Measurements from ENCODE around the gene POM121L2.

Gene POM121L2
- 0 reads per million in 4 experiments for total RNA-seq

DNA sequence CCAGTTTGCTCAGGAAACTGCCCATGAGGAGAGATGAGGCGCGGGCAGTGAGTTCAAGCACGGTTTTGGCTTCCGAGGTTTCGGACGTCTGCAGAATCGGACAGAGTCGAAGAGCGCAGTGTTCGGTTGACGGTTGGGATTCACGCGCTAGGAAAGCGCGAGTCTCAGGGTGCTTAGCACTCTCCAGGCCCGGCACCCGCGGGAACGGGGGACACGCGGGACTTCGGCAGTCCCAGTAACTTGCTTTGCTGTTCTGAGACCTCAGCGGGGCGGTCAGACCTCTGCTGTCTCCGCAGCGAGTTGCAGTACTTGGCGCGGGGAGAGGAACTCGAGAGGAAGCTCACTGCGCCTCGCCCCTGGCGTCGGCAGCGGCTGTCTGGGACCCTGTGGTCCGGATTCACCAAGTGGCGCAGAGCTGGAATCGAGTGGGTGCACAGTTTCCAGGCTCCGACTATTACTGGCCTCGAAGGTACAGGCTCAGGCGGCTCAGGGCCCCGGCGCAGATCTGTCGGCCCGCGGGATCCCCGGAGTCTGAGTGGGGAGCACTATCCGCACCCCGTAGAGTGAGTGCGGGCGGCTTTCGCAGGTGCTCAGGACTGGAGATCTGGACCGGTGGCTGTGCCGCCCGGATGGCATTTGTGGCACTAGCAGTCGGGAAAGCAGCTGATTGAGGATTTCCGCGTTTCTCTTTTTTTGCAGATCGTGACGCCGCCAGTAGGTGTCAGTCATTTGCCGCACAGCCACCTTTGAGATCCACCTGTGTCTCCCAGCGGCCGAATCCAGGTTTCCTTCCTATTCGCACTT is at the start of gene POM121L2:
Gene POM121L2, minus strand, starts transcription at position 128 of the 804 bp plus-strand sequence. Its CDS starts 103 bp downstream, at position 25.
- peak; percentile 30 for DNase-seq

DNA sequence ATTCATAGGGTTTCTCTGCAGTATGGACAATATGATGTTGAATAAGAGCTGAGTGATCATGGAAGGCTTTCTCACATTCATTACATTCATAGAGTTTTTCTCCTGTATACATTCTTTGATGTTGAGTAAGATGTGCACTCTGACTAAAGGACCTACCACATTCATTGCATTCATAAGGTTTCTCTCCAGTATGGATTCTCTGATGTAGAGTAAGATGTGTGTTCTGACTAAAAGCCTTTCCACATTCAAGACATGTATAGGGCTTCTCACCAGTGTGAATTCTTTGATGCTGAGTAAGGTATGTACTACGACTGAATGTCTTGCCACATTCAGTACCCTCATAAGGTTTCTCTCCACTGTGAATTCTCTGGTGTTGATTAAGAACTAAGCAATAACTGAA is 47.2 kb upstream of the POM121L2 start:
- no peak for DNase-seq

DNA sequence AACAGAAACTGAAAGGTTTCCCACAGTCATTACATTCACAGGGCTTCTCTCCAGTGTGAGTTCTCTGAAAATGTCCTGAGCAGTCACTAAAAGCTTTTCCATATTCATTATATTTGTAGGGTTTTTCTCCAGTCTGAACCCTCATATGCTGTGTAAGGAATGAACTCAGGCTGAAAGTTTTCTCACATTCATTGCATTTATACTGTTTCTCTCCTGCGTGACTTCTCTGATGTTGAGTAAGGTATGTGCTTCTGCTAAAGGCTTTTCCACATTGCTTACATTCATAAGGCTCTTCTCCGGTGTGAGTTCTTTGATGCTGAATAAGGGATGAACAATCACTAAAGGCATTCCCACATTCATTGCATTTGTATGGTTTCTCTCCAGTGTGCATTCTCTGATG is 46.7 kb upstream of the POM121L2 start:
- DNase-seq, result no peak

DNA sequence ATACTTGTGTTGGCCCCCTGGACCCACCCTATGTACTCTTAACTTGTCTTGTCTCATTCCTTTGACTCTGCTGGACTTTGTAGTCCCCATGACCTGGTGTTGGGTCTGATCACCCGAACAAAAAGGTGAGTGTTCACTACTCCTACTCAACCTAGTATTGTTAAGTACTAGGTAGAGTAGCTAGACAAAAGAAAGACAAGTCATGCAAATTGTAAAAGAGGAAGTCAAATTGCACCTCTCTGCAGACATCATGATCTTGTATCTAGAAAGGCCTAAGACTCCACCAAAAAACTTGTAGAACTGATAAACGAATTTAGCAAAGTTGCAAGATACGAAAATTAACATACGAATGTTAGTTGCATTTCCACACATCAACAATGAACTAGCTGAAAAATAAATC is 40.8 kb upstream of the POM121L2 start:
- DNase-seq, result no peak

GRCh38 chr6:27334141-27334540 is 22.1 kb upstream of the POM121L2 start:
- DNase-seq, result no peak

GRCh38 chr6:27333642-27334040 is 21.6 kb upstream of the POM121L2 start:
- DNase-seq, result no peak

DNA sequence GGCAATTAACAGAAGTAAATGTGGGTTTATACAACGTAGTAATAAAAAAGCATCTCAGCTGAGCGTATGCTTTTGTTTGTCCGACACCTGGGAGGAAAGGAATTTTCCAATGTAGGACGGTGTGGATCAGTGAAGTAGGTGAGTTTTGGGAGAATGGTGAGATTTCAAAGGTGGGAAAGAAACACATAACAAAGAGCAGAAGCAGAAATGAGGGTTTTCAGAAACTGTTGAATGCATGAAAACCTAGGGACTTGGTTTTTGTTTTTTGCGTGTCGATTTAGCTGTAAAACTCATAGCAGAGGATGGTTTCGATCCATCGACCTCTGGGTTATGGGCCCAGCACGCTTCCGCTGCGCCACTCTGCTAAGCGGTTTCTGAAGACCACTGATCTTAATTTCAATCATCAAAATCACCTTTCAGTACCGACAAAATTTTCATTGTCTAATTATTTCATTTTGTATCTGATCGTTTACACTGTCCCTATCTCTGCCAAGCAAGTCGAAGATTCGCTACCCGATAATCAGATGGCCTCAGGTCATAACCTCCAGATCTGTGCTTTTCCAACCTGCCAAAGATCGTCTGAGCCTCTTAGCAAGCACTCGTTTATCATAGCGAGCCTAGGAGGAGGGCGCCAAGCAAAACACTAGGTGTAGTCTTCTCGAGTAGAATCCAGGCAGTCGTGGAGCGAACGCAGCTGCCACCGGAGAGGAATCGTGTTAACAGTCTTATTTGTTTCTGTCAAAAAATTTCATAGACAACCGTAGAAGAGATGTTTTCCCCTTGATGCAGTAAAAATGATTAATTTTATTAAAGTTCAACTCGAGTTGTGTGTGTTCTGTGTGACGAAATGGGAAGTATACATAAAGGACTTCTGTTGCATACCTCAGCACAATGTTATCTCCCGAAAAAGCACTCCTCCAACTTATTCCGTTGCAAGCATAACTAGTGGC is 20.9 kb upstream of the POM121L2 start:
- peak; percentile 42 for DNase-seq

- DNase-seq, result no peak
Observed at GRCh38 chr6:27327023-27327738, 15.1 kb upstream of the POM121L2 start.

DNA sequence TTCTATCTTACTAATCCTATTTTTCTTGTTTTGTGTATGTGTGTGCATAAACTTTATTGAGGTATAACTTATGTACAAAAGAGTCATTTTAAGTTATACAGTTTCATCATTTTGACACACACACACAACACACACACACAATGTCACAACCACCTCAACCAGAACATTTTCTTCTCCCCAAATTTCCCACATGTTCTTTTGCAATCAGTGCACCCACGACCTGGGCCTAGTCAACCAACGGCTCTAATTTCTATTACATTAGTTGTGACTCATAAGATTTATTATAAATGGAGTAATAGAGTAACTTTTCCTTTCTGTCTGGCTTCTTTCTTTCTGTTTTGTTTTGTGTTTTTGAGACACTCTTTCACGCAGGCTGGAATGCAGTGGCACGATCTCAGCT is 9.8 kb upstream of the POM121L2 start:
- no peak for DNase-seq

- no peak for DNase-seq
Observed at GRCh38 chr6:27321370-27321769, 9.3 kb upstream of the POM121L2 start.

DNA sequence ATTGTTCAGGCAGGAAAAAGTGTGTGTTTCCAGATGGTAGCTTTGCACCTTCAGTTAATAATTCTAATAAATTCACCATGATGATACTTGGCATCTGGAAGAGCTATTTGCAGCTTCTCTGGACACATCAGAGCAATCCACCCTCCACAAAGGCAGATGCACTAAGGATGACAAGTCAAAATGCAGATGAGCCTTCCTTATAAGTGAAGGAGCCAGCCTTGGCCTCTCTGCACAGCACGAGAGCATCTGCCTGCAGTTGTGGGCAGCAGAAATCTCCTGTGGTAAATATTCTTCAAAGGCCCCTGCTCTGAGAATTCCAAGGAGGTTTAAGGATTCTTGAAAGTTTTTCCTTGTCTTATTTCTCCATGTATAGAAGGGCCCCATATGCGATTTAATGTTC is 6.9 kb upstream of the POM121L2 start:
- DNase-seq, result no peak

GRCh38 chr6:27314046-27314445 is 2.0 kb upstream of the POM121L2 start:
- DNase-seq, result no peak

DNA sequence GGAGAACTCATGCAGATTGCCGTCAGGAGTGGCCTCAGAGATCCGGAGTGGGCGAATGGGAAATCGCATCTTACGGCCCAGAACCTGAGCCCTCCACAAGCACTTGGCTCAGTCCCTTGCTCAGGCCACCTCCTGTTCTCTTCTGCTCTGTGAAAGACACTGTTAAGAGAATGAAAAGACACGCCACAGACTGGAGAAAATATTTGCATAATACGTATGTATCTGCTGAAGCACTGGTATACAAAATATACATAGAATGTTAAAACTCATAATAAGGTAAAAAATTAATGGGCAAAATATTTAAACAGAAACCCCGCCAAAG is 838 bp upstream of the POM121L2 start:
- no peak for DNase-seq

DNA sequence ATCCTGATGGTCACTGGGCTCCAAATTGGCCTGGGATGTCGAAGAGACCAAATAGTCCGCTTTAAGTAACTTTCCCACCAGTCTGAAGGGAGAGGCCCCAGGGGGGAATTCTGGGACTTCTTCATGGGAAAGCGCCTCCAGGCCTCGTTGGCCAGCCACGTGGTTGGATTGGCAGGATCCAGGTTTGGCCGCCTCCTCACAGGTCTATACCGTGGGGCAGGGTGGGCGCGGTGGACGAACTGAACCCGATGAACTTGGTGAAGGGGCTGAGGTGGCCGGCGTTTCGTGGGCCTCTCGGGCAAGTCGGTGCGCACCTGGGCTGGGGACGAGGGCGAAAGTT is 297 bp downstream of the POM121L2 start:
- DNase-seq, result no peak

GRCh38 chr6:27303613-27304272 is 8.3 kb downstream of the POM121L2 start:
- DNase-seq, result no peak

DNA sequence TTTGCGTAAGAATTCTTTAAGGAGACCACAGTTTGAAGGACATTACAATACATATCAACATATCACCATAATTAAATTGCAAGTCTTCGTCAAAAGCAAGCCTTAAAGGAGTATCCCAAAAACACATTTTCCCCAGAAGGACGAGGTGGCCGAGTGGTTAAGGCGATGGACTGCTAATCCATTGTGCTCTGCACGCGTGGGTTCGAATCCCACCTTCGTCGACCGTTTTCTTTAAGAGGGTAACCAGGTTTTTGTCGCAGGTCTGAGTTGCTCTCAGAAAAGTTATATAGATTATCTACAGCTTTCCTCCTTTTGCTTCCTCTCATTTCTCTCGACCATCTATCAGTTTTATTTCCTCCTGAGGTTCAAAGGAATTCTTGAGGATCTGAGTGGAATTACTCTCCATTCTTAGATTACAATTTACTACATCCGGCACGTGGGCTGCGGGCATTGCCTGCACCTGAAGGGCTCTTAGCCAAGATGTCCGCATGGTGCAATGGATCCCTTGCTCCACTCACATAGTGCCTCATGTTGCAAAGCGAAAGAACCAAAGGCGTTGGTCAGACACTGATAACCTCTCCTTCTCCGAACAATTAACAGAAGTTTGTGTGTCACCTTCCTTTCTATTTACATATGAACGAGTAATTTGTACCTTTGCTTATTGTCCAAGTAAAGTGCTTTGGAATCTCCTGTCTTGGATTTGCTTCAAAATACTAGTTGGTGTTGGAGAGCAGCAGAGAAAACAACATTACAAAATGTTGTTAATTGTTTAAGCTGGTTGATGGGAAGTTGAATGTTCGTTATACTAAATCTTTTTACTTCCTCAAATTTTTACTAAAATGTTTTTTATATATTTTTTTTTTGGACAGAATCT is 14.0 kb downstream of the POM121L2 start:
- no peak for DNase-seq

DNA sequence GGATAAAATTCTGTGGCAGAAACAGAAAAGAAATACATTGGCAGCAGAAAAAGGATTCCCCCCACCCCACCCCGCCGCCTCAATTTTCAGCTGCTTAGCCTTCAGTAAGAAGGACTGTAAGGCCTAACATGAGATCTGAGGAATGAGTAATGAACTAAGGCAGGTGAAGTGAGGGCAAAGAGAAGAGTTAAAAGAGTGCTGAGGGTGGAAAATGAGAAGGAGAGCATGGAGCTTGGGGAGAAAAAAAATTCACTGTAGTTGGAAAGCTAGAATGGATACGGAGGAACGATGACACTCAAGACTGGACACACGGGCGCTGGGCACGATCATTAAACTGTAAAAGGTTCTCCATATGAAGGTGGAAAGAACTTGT is 14.6 kb downstream of the POM121L2 start:
- no peak for DNase-seq

- no peak for DNase-seq
Observed at GRCh38 chr6:27296106-27296783, 15.8 kb downstream of the POM121L2 start.

- no peak for DNase-seq
Observed at GRCh38 chr6:27295301-27296079, 16.6 kb downstream of the POM121L2 start.

- DNase-seq, result no peak
Observed at GRCh38 chr6:27294409-27294808, 17.7 kb downstream of the POM121L2 start.

All from effector CD8-positive, alpha-beta T cell (primary cell).